Upper lobe of left lung (tissue), 6 donors: ENCODE measurements around the gene ZBTB46. TPM values are rescaled to one million over a fixed set of nuclear protein-coding genes. Genes with fewer than 3 reads are reported as not detected.

Experiments used
- ATAC-seq, 2 donors: fragments of 200-7000 bp; cut with Tn5 transposase; one replicate each; pipeline ENCODE4 v1.9.1; 2022; ENCODE audit warnings: mild to moderate bottlenecking in 2 of 2, moderate library complexity in 2 of 2; ENCODE audit not compliant: low FRiP score in 2 of 2
- DNase-seq, 2 donors: peaks; one replicate each; pipeline ENCODE4 v3.0.0-alpha.2; 2019 to 2020
- H3K27ac ChIP-seq, 4 donors: fragments of 200-600 bp; sonication (generic); one replicate each; pipeline ENCODE4 v1.5.1; 2016 to 2019
- H3K27me3 ChIP-seq, 4 donors: fragments of 200-600 bp; sonication (generic); one replicate each; pipeline ENCODE4 v1.5.1; 2017 to 2019
- H3K36me3 ChIP-seq, 4 donors: fragments of 200-600 bp; sonication (generic); one replicate each; pipeline ENCODE4 v1.5.1; 2016 to 2019
- H3K4me1 ChIP-seq, 4 donors: fragments of 200-600 bp; sonication (generic); one replicate each; pipeline ENCODE4 v1.5.1; 2018 to 2019
- H3K4me3 ChIP-seq, 4 donors: fragments of 200-600 bp; sonication (generic); one replicate each; pipeline ENCODE4 v1.5.1; 2017 to 2019; ENCODE audit warnings: mild to moderate bottlenecking in 2 of 4, moderate library complexity in 1 of 4
- H3K9me3 ChIP-seq, 4 donors: fragments of 200-600 bp; sonication (generic); one replicate each; pipeline ENCODE4 v1.5.1; 2018 to 2019
- EP300 ChIP-seq, 4 donors: sonication (generic); formaldehyde crosslinking; IDR thresholded peaks; one replicate each; pipeline ENCODE4 v1.5.1; 2017; ENCODE audit warnings: antibody characterized with exemption in 4 of 4, control low read depth in 2 of 4
- POLR2A ChIP-seq, 4 donors: fragments of 450-650 bp; IDR thresholded peaks; one replicate each; pipeline ENCODE4 v1.5.1; 2016 to 2017; ENCODE audit warnings: antibody characterized with exemption in 4 of 4, mild to moderate bottlenecking in 2 of 4
- POLR2AphosphoS5 ChIP-seq, 2 donors: sonication (generic); formaldehyde crosslinking; IDR thresholded peaks; one replicate each; pipeline ENCODE4 v1.5.1; 2017; ENCODE audit warnings: antibody characterized with exemption in 2 of 2
- WGBS, 2 donors: methylation state at CpG; one replicate each; pipeline ENCODE4 v1.1.5; 2017 to 2018; 5-methylcytosine and 5-hydroxymethylcytosine counted together
- total RNA-seq, 6 donors: library from RNA; depleted of rRNA in 4 of 6; stranded (reverse); fragments of >200 nt in 4 of 6; gene quantifications; one replicate each; pipeline versions ENCODE4 v1.1.0 to v1.2.1, GENCODE V29; 2016 to 2021
- TF ChIP-seq, protein P1 (sequence below), 6 experiments: fragments of 450-650 bp in 4 of 6; fragments of 200-600 bp in 2 of 6; sonication (generic) in 2 of 6; IDR thresholded peaks; one replicate each; pipeline ENCODE4 v1.5.1; 2016 to 2019; ENCODE audit warnings: antibody characterized with exemption in 6 of 6
- donor health status: DM: no; HTN: no; CAD: no; lungs with moderate emphysema.
- donor health status: DM: no; HTN: yes; CAD: no; lungs with severe emphysema.

ZBTB46 gene
- total RNA-seq, 6 donors from 2014 or later: 7.6 to 25.3 (median 11.6) TPM

DNA sequence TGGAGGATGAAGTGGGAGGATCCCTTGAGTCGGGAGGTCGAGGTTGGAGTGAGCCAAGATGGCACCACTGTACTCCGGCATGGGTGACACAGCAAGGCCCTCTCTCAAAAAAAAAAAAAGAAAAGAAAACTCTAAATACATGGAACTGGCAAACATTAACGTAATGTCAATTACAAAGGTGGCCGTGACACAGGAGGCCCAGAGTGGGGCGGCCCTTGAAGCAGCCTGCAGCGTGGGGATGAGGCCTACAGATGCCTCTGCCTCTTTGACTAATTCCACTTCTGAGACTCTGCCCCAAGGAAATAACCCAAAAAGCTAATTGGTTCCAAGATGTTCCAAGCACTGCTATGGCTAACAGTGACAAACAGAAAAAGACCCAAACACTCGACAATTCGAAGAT lies 21.2 kb downstream of the ZBTB46 start:
- WGBS, 2 donors: 93 to 96% methylated on average over 9 of the region's 9 CpGs
- no peak overlapping the region for H3K27ac ChIP-seq
- no peak for ATAC-seq
- no peak overlapping the region for H3K4me3 ChIP-seq
- TF ChIP-seq EP300 (IDR thresholded peaks at IDR 0.05): no peak
- TF ChIP-seq POLR2AphosphoS5 (IDR thresholded peaks at IDR 0.05): no peak
- TF ChIP-seq, protein P1, sequence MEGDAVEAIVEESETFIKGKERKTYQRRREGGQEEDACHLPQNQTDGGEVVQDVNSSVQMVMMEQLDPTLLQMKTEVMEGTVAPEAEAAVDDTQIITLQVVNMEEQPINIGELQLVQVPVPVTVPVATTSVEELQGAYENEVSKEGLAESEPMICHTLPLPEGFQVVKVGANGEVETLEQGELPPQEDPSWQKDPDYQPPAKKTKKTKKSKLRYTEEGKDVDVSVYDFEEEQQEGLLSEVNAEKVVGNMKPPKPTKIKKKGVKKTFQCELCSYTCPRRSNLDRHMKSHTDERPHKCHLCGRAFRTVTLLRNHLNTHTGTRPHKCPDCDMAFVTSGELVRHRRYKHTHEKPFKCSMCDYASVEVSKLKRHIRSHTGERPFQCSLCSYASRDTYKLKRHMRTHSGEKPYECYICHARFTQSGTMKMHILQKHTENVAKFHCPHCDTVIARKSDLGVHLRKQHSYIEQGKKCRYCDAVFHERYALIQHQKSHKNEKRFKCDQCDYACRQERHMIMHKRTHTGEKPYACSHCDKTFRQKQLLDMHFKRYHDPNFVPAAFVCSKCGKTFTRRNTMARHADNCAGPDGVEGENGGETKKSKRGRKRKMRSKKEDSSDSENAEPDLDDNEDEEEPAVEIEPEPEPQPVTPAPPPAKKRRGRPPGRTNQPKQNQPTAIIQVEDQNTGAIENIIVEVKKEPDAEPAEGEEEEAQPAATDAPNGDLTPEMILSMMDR (IDR thresholded peaks at IDR 0.05): no peak
- no peak for TF ChIP-seq POLR2A (IDR thresholded peaks at IDR 0.05)
- no peaks in the 10 kb centered on the region for H3K36me3 ChIP-seq
- no peak for DNase-seq
- H3K27me3 ChIP-seq: no peaks in the 10 kb centered on the region
- H3K9me3 ChIP-seq: no peaks in the 10 kb centered on the region
- no peaks in the 10 kb centered on the region for H3K4me1 ChIP-seq

DNA sequence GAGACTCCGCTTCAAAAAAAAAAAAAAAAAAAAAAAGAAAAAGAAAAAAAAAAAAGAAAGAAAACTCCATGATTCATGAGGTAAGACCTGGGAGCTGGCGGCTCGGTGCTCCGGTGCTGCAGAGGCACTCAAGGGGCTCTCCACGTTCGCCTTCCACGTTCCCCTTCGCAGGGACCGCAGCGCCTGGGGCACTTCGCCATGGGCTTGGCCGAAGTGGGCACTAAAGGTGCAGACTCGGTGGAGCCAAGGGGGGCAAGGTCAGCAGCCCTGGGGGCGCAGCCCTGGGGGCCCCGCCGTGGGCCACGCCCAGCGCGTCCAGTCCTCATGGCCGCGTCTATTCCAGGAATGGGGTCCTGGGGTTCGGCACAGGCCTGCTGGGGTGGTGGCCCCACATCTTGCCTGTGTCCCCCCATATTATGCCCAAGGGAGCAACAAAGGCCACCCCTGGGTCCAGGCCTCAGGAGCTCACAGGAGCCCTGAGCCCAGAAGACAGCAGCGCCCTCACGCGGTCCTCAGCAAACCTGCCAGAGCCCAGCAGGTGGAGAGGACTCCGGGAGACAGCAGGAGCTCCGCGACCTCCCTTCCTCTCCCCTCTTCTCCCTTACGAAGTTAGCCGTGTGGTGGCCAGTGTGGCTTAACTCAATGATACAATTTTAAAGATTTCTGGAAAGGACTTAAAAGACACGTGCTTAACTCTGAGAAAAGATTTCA lies 21.9 kb downstream of the ZBTB46 start:
- ATAC-seq: no peak
- TF ChIP-seq EP300 (IDR thresholded peaks at IDR 0.05) (no peak), POLR2A (IDR thresholded peaks at IDR 0.05) (no peak), POLR2AphosphoS5 (IDR thresholded peaks at IDR 0.05) (no peak)
- TF ChIP-seq, protein P1 (IDR thresholded peaks at IDR 0.05): no peak
- Histone ChIP-seq H3K27me3 (no peaks in the 10 kb centered on the region), H3K9me3 (no peaks in the 10 kb centered on the region), H3K4me1 (no peaks in the 10 kb centered on the region), H3K4me3 (no peak overlapping the region), H3K27ac (no peak overlapping the region), H3K36me3 (no peaks in the 10 kb centered on the region)
- no peak for DNase-seq
- 89 to 93% methylated on average over 19 to 30 of the region's 31 CpGs for WGBS, 2 donors

DNA sequence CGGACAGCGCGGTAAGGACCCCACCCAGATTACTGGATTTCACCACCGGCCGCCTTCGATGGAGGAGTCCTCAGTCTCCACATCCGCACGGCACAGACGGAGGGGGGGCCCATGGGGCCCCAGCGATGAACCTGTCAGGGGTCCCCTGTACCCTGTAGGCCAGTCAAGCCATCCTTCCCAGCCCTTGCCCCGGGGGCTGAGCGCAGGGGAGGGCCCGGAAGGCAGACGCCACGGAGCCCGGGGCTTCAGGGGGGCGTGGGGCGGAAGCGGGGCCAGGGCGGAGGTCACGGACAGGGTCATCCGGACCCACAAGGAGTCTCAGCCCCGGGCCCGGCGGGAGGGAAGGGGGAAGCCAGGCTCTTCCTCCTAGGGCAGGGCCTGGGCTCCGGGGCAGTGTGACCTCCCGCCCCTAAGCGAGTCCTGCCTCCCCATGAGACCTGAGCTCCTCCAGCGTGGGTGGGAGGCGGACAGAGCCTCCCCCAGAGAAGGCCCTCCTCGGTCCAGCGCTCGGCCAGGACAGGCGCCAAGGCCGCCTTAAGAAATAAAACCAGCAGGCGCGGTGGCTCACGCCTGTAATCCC lies 22.8 kb downstream of the ZBTB46 start:
- Histone ChIP-seq H3K27me3 (no peaks in the 10 kb centered on the region), H3K36me3 (peaks cover 0 to 2% (median 0%) of the 10 kb centered on the region in 4 donors), H3K9me3 (no peaks in the 10 kb centered on the region), H3K27ac (no peak overlapping the region), H3K4me1 (peaks cover 0 to 5% (median 0%) of the 10 kb centered on the region in 4 donors), H3K4me3 (no peak overlapping the region)
- DNase-seq (peak in 1 of 2 donors; percentile 70), ATAC-seq (no peak)
- TF ChIP-seq, protein P1 (IDR thresholded peaks at IDR 0.05): no peak
- TF ChIP-seq POLR2AphosphoS5 (IDR thresholded peaks at IDR 0.05) (no peak), EP300 (IDR thresholded peaks at IDR 0.05) (no peak), POLR2A (IDR thresholded peaks at IDR 0.05) (no peak)
- WGBS, 2 donors: 91 to 92% methylated on average over 21 to 34 of the region's 38 CpGs

DNA sequence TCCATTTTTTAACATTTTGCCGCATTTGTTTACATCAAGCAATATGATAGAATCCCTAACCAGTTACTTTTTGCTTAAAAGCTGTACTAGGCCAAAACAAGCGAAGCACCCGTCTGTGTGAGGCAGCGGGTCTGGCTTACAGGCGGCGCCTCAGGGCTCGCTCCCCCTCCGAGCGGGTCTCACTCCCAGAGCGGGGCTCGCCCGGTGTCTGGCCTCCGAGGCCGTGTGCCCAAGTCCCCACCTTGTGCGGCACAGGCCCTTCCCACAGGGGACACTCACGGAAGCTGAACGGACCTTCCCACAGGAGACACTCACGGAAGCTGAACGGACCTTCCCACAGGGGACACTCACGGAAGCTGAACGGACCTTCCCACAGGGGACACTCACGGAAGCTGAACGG lies 23.4 kb downstream of the ZBTB46 start:
- no peak for TF ChIP-seq POLR2A (IDR thresholded peaks at IDR 0.05)
- TF ChIP-seq EP300 (IDR thresholded peaks at IDR 0.05): no peak
- TF ChIP-seq, protein P1 (IDR thresholded peaks at IDR 0.05): no peak
- no peak for TF ChIP-seq POLR2AphosphoS5 (IDR thresholded peaks at IDR 0.05)
- Histone ChIP-seq H3K27me3 (no peaks in the 10 kb centered on the region), H3K9me3 (no peaks in the 10 kb centered on the region), H3K4me1 (peaks cover 0 to 5% (median 0%) of the 10 kb centered on the region in 4 donors), H3K4me3 (no peak overlapping the region), H3K36me3 (peaks cover 0 to 8% (median 0%) of the 10 kb centered on the region in 4 donors), H3K27ac (no peak overlapping the region)
- 93 to 96% methylated on average over 21 to 22 of the region's 23 CpGs for WGBS, 2 donors
- ATAC-seq: no peak
- DNase-seq: no peak
